BE2C (cell line): ENCODE measurements around the gene HACD2.

Experiments
- DNase-seq: peaks from one replicate; pipeline ENCODE4 v3.0.0-alpha.2; 2020
- H3K27me3 ChIP-seq: fragments of 250-450 bp; sonication (Bioruptor Pico); 2 replicates; pipeline ENCODE4 v1.5.1; 2020; ENCODE audit warnings: mild to moderate bottlenecking
- H3K36me3 ChIP-seq: fragments of 250-450 bp; sonication (Bioruptor Pico); 2 replicates; pipeline ENCODE4 v1.5.1; 2020; ENCODE audit warnings: mild to moderate bottlenecking
- H3K4me1 ChIP-seq: fragments of 250-450 bp; sonication (Bioruptor Pico); 2 replicates; pipeline ENCODE4 v1.5.1; 2020
- H3K4me3 ChIP-seq: 2 replicates; pipeline ENCODE4 v1.5.1; 2011; ENCODE audit warnings: low read depth, low read length
- H3K9me3 ChIP-seq: fragments of 250-450 bp; sonication (Bioruptor Pico); 2 replicates; pipeline ENCODE4 v1.5.1; 2020
- CTCF ChIP-seq: IDR thresholded peaks from 2 replicates; pipeline ENCODE4 v1.5.1; 2012; ENCODE audit warnings: mild to moderate bottlenecking, low read depth, low read length

The HACD2 gene

GRCh38 chr3:123479891-123480290 is 105.0 kb downstream of the HACD2 start:
- no peak for DNase-seq
- H3K9me3 ChIP-seq: no peaks in the 10 kb centered on the region
- no peak for TF ChIP-seq CTCF
- H3K4me3 ChIP-seq: no peak overlapping the region
- H3K4me1 ChIP-seq: no peaks in the 10 kb centered on the region
- no peaks in the 10 kb centered on the region for H3K36me3 ChIP-seq
- H3K27me3 ChIP-seq: no peaks in the 10 kb centered on the region

GRCh38 chr3:123478314-123478713 is 106.5 kb downstream of the HACD2 start:
- Histone ChIP-seq H3K4me1 (no peaks in the 10 kb centered on the region), H3K4me3 (no peak overlapping the region), H3K27me3 (no peaks in the 10 kb centered on the region), H3K36me3 (no peaks in the 10 kb centered on the region), H3K9me3 (no peaks in the 10 kb centered on the region)
- no peak for TF ChIP-seq CTCF
- no peak for DNase-seq

GRCh38 chr3:123476967-123477750 is 107.7 kb downstream of the HACD2 start:
- Histone ChIP-seq H3K36me3 (no peaks in the 10 kb centered on the region), H3K9me3 (no peaks in the 10 kb centered on the region), H3K4me3 (no peak overlapping the region), H3K27me3 (no peaks in the 10 kb centered on the region), H3K4me1 (no peaks in the 10 kb centered on the region)
- DNase-seq: no peak
- TF ChIP-seq CTCF: no peak

- no peak for DNase-seq
- Histone ChIP-seq H3K4me1 (no peaks in the 10 kb centered on the region), H3K27me3 (no peaks in the 10 kb centered on the region), H3K36me3 (no peaks in the 10 kb centered on the region), H3K4me3 (no peak overlapping the region), H3K9me3 (no peaks in the 10 kb centered on the region)
- TF ChIP-seq CTCF: no peak
Observed at GRCh38 chr3:123475786-123476185, 109.1 kb downstream of the HACD2 start.

GRCh38 chr3:123471106-123471505 is 113.7 kb downstream of the HACD2 start:
- Histone ChIP-seq H3K4me3 (no peak overlapping the region), H3K27me3 (no peaks in the 10 kb centered on the region), H3K9me3 (no peaks in the 10 kb centered on the region), H3K4me1 (no peaks in the 10 kb centered on the region), H3K36me3 (no peaks in the 10 kb centered on the region)
- no peak for TF ChIP-seq CTCF
- DNase-seq: no peak

- no peaks in the 10 kb centered on the region for H3K4me1 ChIP-seq
- no peak for TF ChIP-seq CTCF
- no peak for DNase-seq
- H3K4me3 ChIP-seq: no peak overlapping the region
- no peaks in the 10 kb centered on the region for H3K9me3 ChIP-seq
- no peaks in the 10 kb centered on the region for H3K36me3 ChIP-seq
- H3K27me3 ChIP-seq: no peaks in the 10 kb centered on the region
Observed at GRCh38 chr3:123469323-123469995, 115.4 kb downstream of the HACD2 start.
